ENCODE data around the gene CMSS1.

The CMSS1 gene

GRCh38 chr3:99854756-99855298 lies 37.2 kb downstream of the CMSS1 start:
- TF ChIP-seq, protein P1, sequence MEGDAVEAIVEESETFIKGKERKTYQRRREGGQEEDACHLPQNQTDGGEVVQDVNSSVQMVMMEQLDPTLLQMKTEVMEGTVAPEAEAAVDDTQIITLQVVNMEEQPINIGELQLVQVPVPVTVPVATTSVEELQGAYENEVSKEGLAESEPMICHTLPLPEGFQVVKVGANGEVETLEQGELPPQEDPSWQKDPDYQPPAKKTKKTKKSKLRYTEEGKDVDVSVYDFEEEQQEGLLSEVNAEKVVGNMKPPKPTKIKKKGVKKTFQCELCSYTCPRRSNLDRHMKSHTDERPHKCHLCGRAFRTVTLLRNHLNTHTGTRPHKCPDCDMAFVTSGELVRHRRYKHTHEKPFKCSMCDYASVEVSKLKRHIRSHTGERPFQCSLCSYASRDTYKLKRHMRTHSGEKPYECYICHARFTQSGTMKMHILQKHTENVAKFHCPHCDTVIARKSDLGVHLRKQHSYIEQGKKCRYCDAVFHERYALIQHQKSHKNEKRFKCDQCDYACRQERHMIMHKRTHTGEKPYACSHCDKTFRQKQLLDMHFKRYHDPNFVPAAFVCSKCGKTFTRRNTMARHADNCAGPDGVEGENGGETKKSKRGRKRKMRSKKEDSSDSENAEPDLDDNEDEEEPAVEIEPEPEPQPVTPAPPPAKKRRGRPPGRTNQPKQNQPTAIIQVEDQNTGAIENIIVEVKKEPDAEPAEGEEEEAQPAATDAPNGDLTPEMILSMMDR (IDR thresholded peaks at IDR 0.05; ENCODE audit: borderline replicate concordance, control extremely low read depth, extremely low read depth, insufficient read depth, missing control alignments) = no peak
- in situ Hi-C loops (cut with MboI; ENCODE audit: low sequenced_read_pairs, unreplicated experiment) = no loop called here
- DNase-seq (ENCODE audit: low spot score) = no peak

DNA sequence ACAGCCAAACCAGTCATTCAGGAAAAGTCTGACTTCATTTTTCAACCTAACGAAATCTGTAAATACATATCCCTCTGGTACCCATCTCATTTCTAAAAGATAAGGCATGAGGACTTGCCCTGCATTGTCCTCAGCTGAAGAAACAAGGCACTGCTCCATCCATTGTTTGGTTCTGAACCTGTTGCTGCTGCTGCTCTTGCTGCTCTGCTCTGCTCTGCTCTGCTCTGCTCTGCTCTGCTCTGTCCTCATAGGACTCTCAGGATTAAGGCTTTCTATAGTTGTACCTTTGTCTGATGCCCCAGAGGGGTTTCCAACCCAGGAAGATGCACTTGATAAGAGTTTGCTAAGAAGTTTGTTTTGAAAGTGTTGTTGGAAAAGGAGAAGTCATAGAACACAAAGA lies 38.2 kb downstream of the CMSS1 start:
- in situ Hi-C loops (cut with MboI; ENCODE audit: low sequenced_read_pairs, unreplicated experiment) = no loop called here
- TF ChIP-seq, protein P1 (IDR thresholded peaks at IDR 0.05; ENCODE audit: borderline replicate concordance, control extremely low read depth, extremely low read depth, insufficient read depth, missing control alignments) = no peak
- DNase-seq (ENCODE audit: low spot score) = no peak

GRCh38 chr3:99856437-99857220 lies 39.0 kb downstream of the CMSS1 start:
- in situ Hi-C loops (cut with MboI; ENCODE audit: low sequenced_read_pairs, unreplicated experiment) = no loop called here
- TF ChIP-seq, protein P1 (IDR thresholded peaks at IDR 0.05; ENCODE audit: borderline replicate concordance, control extremely low read depth, extremely low read depth, insufficient read depth, missing control alignments) = no peak
- DNase-seq (ENCODE audit: low spot score) = no peak

GRCh38 chr3:99857278-99857677 lies 39.6 kb downstream of the CMSS1 start:
- TF ChIP-seq, protein P1 (IDR thresholded peaks at IDR 0.05; ENCODE audit: borderline replicate concordance, control extremely low read depth, extremely low read depth, insufficient read depth, missing control alignments) = no peak
- in situ Hi-C loops (cut with MboI; ENCODE audit: low sequenced_read_pairs, unreplicated experiment) = no loop called here
- DNase-seq (ENCODE audit: low spot score) = no peak

GRCh38 chr3:99858469-99858868 lies 40.8 kb downstream of the CMSS1 start:
- DNase-seq (ENCODE audit: low spot score) = no peak

GRCh38 chr3:99859825-99860224 lies 42.2 kb downstream of the CMSS1 start:
- TF ChIP-seq, protein P1 (IDR thresholded peaks at IDR 0.05; ENCODE audit: borderline replicate concordance, control extremely low read depth, extremely low read depth, insufficient read depth, missing control alignments) = no peak
- in situ Hi-C loops (cut with MboI; ENCODE audit: low sequenced_read_pairs, unreplicated experiment) = loop anchor here (10.0 kb wide), 1 partner anchor 185 kb away; no protein-coding TSS in a partner anchor
- no peak for DNase-seq (ENCODE audit: low spot score)

More at GRCh38 chr3:99858469-99858868, 40.8 kb downstream of the CMSS1 start:
- TF ChIP-seq, protein P1 (IDR thresholded peaks at IDR 0.05; ENCODE audit: borderline replicate concordance, control extremely low read depth, extremely low read depth, insufficient read depth, missing control alignments) = no peak
- in situ Hi-C loops (cut with MboI; ENCODE audit: low sequenced_read_pairs, unreplicated experiment) = no loop called here
